WTC11 (cell line): ENCODE data around the gene MEST. TPM values are rescaled to one million over a fixed set of nuclear protein-coding genes. Genes with fewer than 3 reads are reported as not detected.
"Not testable (repeated sequence)": the region's sequence is repeated elsewhere in the genome, so short reads cannot be mapped to it uniquely, and the experiment has no call there.

ENCODE experiments used
- ATAC-seq: fragments of 200-7000 bp; cut with Tn5 transposase; 2 replicates; pipeline ENCODE4 v1.10.0; 2021; ENCODE audit warnings: mild to moderate bottlenecking, moderate library complexity
- CTCF ChIA-PET: fragments of 300-600 bp; sonication (Branson Sonifier 250); formaldehyde crosslinking; loops from one replicate; lab custom pipeline; 2021; ENCODE audit warnings: antibody characterized with exemption; lab: Charles Lee
- POLR2A ChIA-PET: fragments of 350-600 bp; sonication (Branson Sonifier 250); formaldehyde crosslinking; loops from one replicate; lab custom pipeline; 2021; ENCODE audit warnings: antibody characterized with exemption; lab: Charles Lee
- DNase-seq: peaks from one replicate; pipeline ENCODE4 v3.0.0; 2021; ENCODE audit warnings: low spot score
- H3K27ac Mint-ChIP-seq: 2 replicates; pipeline ENCODE4 v1.8.0; 2021; ENCODE audit warnings: mixed read lengths
- H3K27me3 Mint-ChIP-seq: 2 replicates; pipeline ENCODE4 v1.8.0; 2021; ENCODE audit warnings: low read depth, mild to moderate bottlenecking, moderate library complexity, mixed read lengths
- H3K36me3 Mint-ChIP-seq: 2 replicates; pipeline ENCODE4 v1.8.0; 2021; ENCODE audit warnings: mixed read lengths
- H3K4me1 Mint-ChIP-seq: 2 replicates; pipeline ENCODE4 v1.8.0; 2022; ENCODE audit warnings: mixed read lengths
- H3K4me3 Mint-ChIP-seq: 2 replicates; pipeline ENCODE4 v1.8.0; 2021; ENCODE audit warnings: mild to moderate bottlenecking, moderate library complexity, mixed read lengths
- H3K9me3 Mint-ChIP-seq: 2 replicates; pipeline ENCODE4 v1.8.0; 2021; ENCODE audit warnings: mixed read lengths
- AFF4 ChIP-seq: sonication (generic); formaldehyde crosslinking; IDR thresholded peaks from 2 replicates; pipeline ENCODE4 v1.8.1; 2023; ENCODE audit warnings: mild to moderate bottlenecking, missing genetic modification reagents, borderline replicate concordance
- CREM ChIP-seq: sonication (generic); formaldehyde crosslinking; IDR thresholded peaks from 2 replicates; pipeline ENCODE4 v1.8.1; 2022; ENCODE audit warnings: mild to moderate bottlenecking, missing genetic modification reagents, moderate library complexity
- ELF4 ChIP-seq: sonication (generic); formaldehyde crosslinking; IDR thresholded peaks from 2 replicates; pipeline ENCODE4 v1.8.1; 2022; ENCODE audit warnings: low read depth, mild to moderate bottlenecking, moderate library complexity, missing genetic modification reagents
- ERG ChIP-seq: fragments of 250-450 bp; sonication (Bioruptor Pico); IDR thresholded peaks from 2 replicates; pipeline ENCODE4 v1.8.0; 2021; ENCODE audit warnings: mild to moderate bottlenecking
- GTF2I ChIP-seq: fragments of 250-450 bp; sonication (Bioruptor Pico); conservative IDR thresholded peaks from 2 replicates; pipeline ENCODE4 v1.4.0; 2021; ENCODE audit warnings: mild to moderate bottlenecking
- PRDM15 ChIP-seq: sonication (generic); formaldehyde crosslinking; IDR thresholded peaks from 2 replicates; pipeline ENCODE4 v1.8.0; 2022; ENCODE audit warnings: missing genetic modification reagents
- TEAD1 ChIP-seq: sonication (generic); formaldehyde crosslinking; IDR thresholded peaks from 2 replicates; pipeline ENCODE4 v1.8.0; 2022; ENCODE audit warnings: mild to moderate bottlenecking, missing genetic modification reagents
- TP53 ChIP-seq: sonication (generic); formaldehyde crosslinking; IDR thresholded peaks from 2 replicates; pipeline ENCODE4 v1.8.1; 2023; ENCODE audit warnings: mild to moderate bottlenecking, missing genetic modification reagents
- ZNF121 ChIP-seq: sonication (generic); formaldehyde crosslinking; IDR thresholded peaks from 2 replicates; pipeline ENCODE4 v1.8.0; 2023; ENCODE audit warnings: missing genetic modification reagents
- ZNF232 ChIP-seq: sonication (generic); formaldehyde crosslinking; IDR thresholded peaks from 2 replicates; pipeline ENCODE4 v1.8.0; 2022; ENCODE audit warnings: mild to moderate bottlenecking, missing genetic modification reagents
- total RNA-seq: library from RNA; stranded (reverse); gene quantifications from 3 replicates; pipeline ENCODE4 v1.2.3, GENCODE V29; 2021
- TF ChIP-seq, protein P1 (sequence below): sonication (generic); formaldehyde crosslinking; IDR thresholded peaks from 2 replicates; pipeline ENCODE4 v1.8.1; 2022; ENCODE audit warnings: missing genetic modification reagents, borderline replicate concordance

Gene MEST
- total RNA-seq, 1 experiment from 2014 or later = 188 TPM

DNA sequence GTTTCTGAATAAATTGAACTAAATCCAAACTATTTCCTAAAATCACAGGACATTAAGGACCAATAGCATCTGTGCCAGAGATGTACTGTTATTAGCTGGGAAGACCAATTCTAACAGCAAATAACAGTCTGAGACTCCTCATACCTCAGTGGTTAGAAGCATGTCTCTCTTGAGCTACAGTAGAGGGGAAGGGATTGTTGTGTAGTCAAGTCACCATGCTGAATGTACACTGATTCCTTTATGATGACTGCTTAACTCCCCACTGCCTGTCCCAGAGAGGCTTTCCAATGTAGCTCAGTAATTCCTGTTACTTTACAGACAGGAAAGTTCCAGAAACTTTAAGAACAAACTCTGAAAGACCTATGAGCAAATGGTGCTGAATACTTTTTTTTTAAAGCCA lies 13.9 kb downstream of the MEST start (continued):
- TF ChIP-seq AFF4 (CRISPR knock-in tag) (no peak), ZNF232 (CRISPR knock-in tag) (no peak), PRDM15 (CRISPR knock-in tag) (no peak)

- POLR2A ChIA-PET = no interaction called here
- no peaks in the 10 kb centered on the region for H3K27me3 Mint-ChIP-seq
- CTCF ChIA-PET = no interaction called here
These were observed 14.5 kb downstream of the MEST start for GRCh38 chr7:130506358-130506757.

DNA sequence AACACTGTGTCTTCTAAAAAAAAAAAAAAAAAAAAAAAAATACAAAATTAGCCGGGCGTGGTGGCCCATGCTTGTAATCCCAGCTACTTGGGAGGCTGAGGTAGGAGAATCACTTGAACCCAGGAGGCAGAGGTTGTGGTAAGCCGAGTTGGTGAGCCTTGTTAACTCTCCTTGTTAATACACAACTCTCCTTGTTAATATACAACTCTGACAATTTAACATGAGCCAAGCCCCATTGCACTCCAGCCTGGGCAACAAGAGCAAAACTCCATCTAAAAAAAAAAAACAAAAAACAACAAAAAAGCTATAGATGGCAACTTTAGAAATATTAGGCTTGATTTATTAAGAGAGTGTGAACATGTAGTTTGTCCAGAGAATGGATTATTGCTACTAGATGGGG lies 20.2 kb downstream of the MEST start:
- H3K4me3 Mint-ChIP-seq, DNase-seq, ATAC-seq, H3K4me1 Mint-ChIP-seq, H3K27ac Mint-ChIP-seq, H3K27me3 Mint-ChIP-seq, H3K9me3 Mint-ChIP-seq: not testable (repeated sequence)
- H3K36me3 Mint-ChIP-seq = peaks cover 14% of the 10 kb centered on the region
- POLR2A ChIA-PET = interaction anchor here (0.6 to 0.7 kb wide), 2 partner anchors 70 to 379 kb away, joined by 3 to 5 read pairs; no protein-coding TSS in a partner anchor
- CTCF ChIA-PET = interaction anchor here (1.2 kb wide), 1 partner anchor 428 kb away, joined by 3 read pairs; no protein-coding TSS in a partner anchor

More at GRCh38 chr7:130506358-130506757, 14.5 kb downstream of the MEST start:
- Mint-ChIP-seq H3K36me3 (peaks cover 41% of the 10 kb centered on the region), H3K4me1 (no peaks in the 10 kb centered on the region), H3K9me3 (no peaks in the 10 kb centered on the region), H3K27ac (no peak overlapping the region), H3K4me3 (no peak overlapping the region)
- DNase-seq = no peak
- TF ChIP-seq TEAD1 (no peak), CREM (CRISPR knock-in tag) (no peak), ERG (CRISPR knock-in tag) (no peak)
- TF ChIP-seq, protein P1, sequence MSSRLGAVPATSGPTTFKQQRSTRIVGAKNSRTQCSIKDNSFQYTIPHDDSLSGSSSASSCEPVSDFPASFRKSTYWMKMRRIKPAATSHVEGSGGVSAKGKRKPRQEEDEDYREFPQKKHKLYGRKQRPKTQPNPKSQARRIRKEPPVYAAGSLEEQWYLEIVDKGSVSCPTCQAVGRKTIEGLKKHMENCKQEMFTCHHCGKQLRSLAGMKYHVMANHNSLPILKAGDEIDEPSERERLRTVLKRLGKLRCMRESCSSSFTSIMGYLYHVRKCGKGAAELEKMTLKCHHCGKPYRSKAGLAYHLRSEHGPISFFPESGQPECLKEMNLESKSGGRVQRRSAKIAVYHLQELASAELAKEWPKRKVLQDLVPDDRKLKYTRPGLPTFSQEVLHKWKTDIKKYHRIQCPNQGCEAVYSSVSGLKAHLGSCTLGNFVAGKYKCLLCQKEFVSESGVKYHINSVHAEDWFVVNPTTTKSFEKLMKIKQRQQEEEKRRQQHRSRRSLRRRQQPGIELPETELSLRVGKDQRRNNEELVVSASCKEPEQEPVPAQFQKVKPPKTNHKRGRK (CRISPR knock-in tag) = no peak
- ATAC-seq = no peak

GRCh38 chr7:130513447-130513846 lies 21.6 kb downstream of the MEST start:
- Mint-ChIP-seq H3K4me1 (no peaks in the 10 kb centered on the region), H3K27me3 (no peaks in the 10 kb centered on the region), H3K36me3 (peaks cover 2% of the 10 kb centered on the region), H3K4me3 (no peak overlapping the region), H3K27ac (no peak overlapping the region), H3K9me3 (no peaks in the 10 kb centered on the region)
- POLR2A ChIA-PET = no interaction called here
- no peak for DNase-seq
- CTCF ChIA-PET = no interaction called here
- ATAC-seq = no peak
- TF ChIP-seq GTF2I (no peak), ZNF121 (CRISPR knock-in tag) (no peak), TP53 (CRISPR knock-in tag) (no peak), ELF4 (no peak)
